Endothelial cell of umbilical vein (primary cell): ENCODE data around the gene AMFR. TPM values are rescaled to one million over a fixed set of nuclear protein-coding genes. Genes with fewer than 3 reads are reported as not detected.

Experiments used
- BruUV-seq: library from RNA; stranded (reverse); fragments of 400-500 nt; replicated peaks from 2 replicates; lab custom pipeline; 2021; lab: Mats Ljungman, UMichigan
- CTCF ChIA-PET: fragments of 300-600, 350-600 bp; sonication (Branson Sonifier 250); formaldehyde crosslinking; loops from one replicate; lab custom pipeline; 2021; ENCODE audit warnings: antibody characterized with exemption, inconsistent platforms; lab: Charles Lee
- POLR2A ChIA-PET: fragments of 300-600, 350-600 bp; sonication (Branson Sonifier 250); formaldehyde crosslinking; loops from one replicate; lab custom pipeline; 2021; ENCODE audit warnings: antibody characterized with exemption, inconsistent platforms; lab: Charles Lee
- DNase-seq: peaks from one replicate; pipeline ENCODE4 v3.0.0-alpha.2; 2011; ENCODE audit warnings: low read depth, low spot score
- FAIRE-seq: peaks from 2 replicates; lab custom pipeline; 2011; peaks lifted over from hg19 to GRCh38; lab: Jason Lieb, UNC
- H2AFZ ChIP-seq: 2 replicates; pipeline ENCODE4 v1.6.0; 2012; ENCODE audit warnings: low read depth, low read length, control low read depth, inconsistent platforms
- H3K27ac ChIP-seq: 2 replicates; pipeline ENCODE4 v1.5.1; 2011; ENCODE audit warnings: low read depth, mild to moderate bottlenecking, control low read depth, low read length, moderate library complexity; ENCODE audit not compliant: insufficient read depth
- H3K27me3 ChIP-seq, 2 experiments: 2 replicates each; pipeline versions ENCODE4 v1.6.0 to v1.6.1; 2011; ENCODE audit warnings: low read length in 2 of 2, mixed read lengths in 1 of 2; ENCODE audit not compliant: control insufficient read depth in 2 of 2, insufficient read depth in 2 of 2
- H3K36me3 ChIP-seq, 2 experiments: 2 replicates in 1 of 2; 3 replicates in 1 of 2; pipeline ENCODE4 v1.5.1; 2011; ENCODE audit warnings: low read length in 2 of 2, mild to moderate bottlenecking in 1 of 2, moderate library complexity in 1 of 2; ENCODE audit not compliant: control insufficient read depth in 2 of 2, insufficient read depth in 2 of 2; ENCODE audit errors: extremely low read depth in 1 of 2
- H3K4me1 ChIP-seq: 3 replicates; pipeline ENCODE4 v1.5.1; 2011; ENCODE audit warnings: mild to moderate bottlenecking, low read length; ENCODE audit not compliant: control insufficient read depth, insufficient read depth; ENCODE audit errors: extremely low read depth
- H3K4me2 ChIP-seq: 2 replicates; pipeline ENCODE4 v1.6.1; 2011; ENCODE audit warnings: low read length, control low read depth, mixed read lengths; ENCODE audit not compliant: insufficient read depth
- H3K4me3 ChIP-seq, 3 experiments: fragments of 200-600 bp in 1 of 3; sonication (generic), shearing (Covaris generic) in 1 of 3; replicated peaks in 1 of 3; 2 replicates each; pipeline ENCODE4 v1.5.1; 2011 to 2016; ENCODE audit warnings: control low read depth in 3 of 3, low read length in 3 of 3, mild to moderate bottlenecking in 2 of 3, inconsistent platforms in 1 of 3, low read depth in 1 of 3, moderate library complexity in 1 of 3; ENCODE audit not compliant: insufficient read depth in 1 of 3
- H3K79me2 ChIP-seq: 2 replicates; pipeline ENCODE4 v1.6.0; 2012; ENCODE audit warnings: low read length, inconsistent platforms; ENCODE audit not compliant: control insufficient read depth, insufficient read depth
- H3K9ac ChIP-seq: replicated peaks from 2 replicates; pipeline ENCODE3; 2011; ENCODE audit warnings: low read length, control low read depth; ENCODE audit not compliant: insufficient read depth; ENCODE audit errors: extremely low read depth
- H3K9me1 ChIP-seq: replicated peaks from 3 replicates; pipeline ENCODE4 v1.6.0; 2011; ENCODE audit warnings: mild to moderate bottlenecking, low read length; ENCODE audit not compliant: control insufficient read depth, insufficient read depth; ENCODE audit errors: extremely low read depth
- H3K9me3 ChIP-seq: replicated peaks from 2 replicates; pipeline ENCODE4 v1.5.1; 2012; ENCODE audit warnings: low read length, inconsistent platforms; ENCODE audit not compliant: control insufficient read depth, insufficient read depth
- H4K20me1 ChIP-seq: replicated peaks from 2 replicates; pipeline ENCODE3; 2011; ENCODE audit warnings: mild to moderate bottlenecking, low read length; ENCODE audit not compliant: control insufficient read depth, insufficient read depth; ENCODE audit errors: extremely low read depth
- EZH2 ChIP-seq: IDR thresholded peaks from 2 replicates; pipeline ENCODE4 v1.6.1; 2012; ENCODE audit warnings: borderline replicate concordance, low read depth, mild to moderate bottlenecking, moderate library complexity, low read length, inconsistent platforms; ENCODE audit not compliant: severe bottlenecking
- FOS ChIP-seq: IDR thresholded peaks from 2 replicates; pipeline ENCODE4 v1.6.1; 2011; ENCODE audit warnings: mild to moderate bottlenecking, low read length, moderate library complexity, borderline replicate concordance; ENCODE audit not compliant: insufficient read depth
- GATA2 ChIP-seq: IDR thresholded peaks from 2 replicates; pipeline ENCODE4 v1.7.0; 2011; ENCODE audit warnings: low read depth, mild to moderate bottlenecking, moderate library complexity, mixed read lengths, low read length; ENCODE audit not compliant: insufficient read length, insufficient read depth
- JUN ChIP-seq: IDR thresholded peaks from 2 replicates; pipeline ENCODE4 v1.6.1; 2011; ENCODE audit warnings: borderline replicate concordance, low read depth; ENCODE audit not compliant: insufficient read length, insufficient read depth
- MAX ChIP-seq: IDR thresholded peaks from 2 replicates; pipeline ENCODE4 v1.6.1; 2011; ENCODE audit not compliant: insufficient read depth, insufficient read length
- MYC ChIP-seq: IDR thresholded peaks from one replicate; pipeline ENCODE4 v1.6.1; 2011; ENCODE audit warnings: mild to moderate bottlenecking, low read depth, low read length
- POLR2A ChIP-seq: IDR thresholded peaks from 2 replicates; pipeline ENCODE4 v1.6.1; 2012; ENCODE audit warnings: low read depth, mild to moderate bottlenecking, control low read depth, low read length
- POLR2AphosphoS5 ChIP-seq: IDR thresholded peaks from 2 replicates; pipeline ENCODE4 v1.6.1; 2012; ENCODE audit warnings: low read depth, mild to moderate bottlenecking, control low read depth, low read length, moderate library complexity; ENCODE audit not compliant: insufficient read depth
- dilution Hi-C: fragments of 300-500 bp; cut with MboI; formaldehyde crosslinking; loops from one replicate; pipeline ENCODE4 v1.15.0; 2019; ENCODE audit warnings: low sequenced_read_pairs; ENCODE audit not compliant: extremely low pct_ligation_motif_present
- intact Hi-C: fragments of 100-400 bp; cut with micrococcal nuclease; formaldehyde crosslinking; loops from one replicate; pipeline ENCODE4 v1.10.0; 2022
- polyA plus RNA-seq, 4 experiments: library from polyadenylated mRNA; depleted of rRNA in 3 of 4; stranded (reverse) in 3 of 4; unstranded in 1 of 4; fragments of >200 nt; gene quantifications; 2 replicates each; pipeline versions ENCODE4 v1.2.1 to v1.2.3, GENCODE V29; 2011 to 2012; ENCODE audit warnings: missing spikeins in 1 of 4
- total RNA-seq: library from RNA; stranded (reverse); gene quantifications from 2 replicates; pipeline ENCODE4 v1.2.3, GENCODE V29; 2021
- TF ChIP-seq, protein P1 (sequence below), 2 donors: IDR thresholded peaks; 1 replicate in 1 of 2; 2 replicates in 1 of 2; pipeline ENCODE4 v1.5.1; 2011; ENCODE audit warnings: low read length in 2 of 2, mild to moderate bottlenecking in 2 of 2, moderate library complexity in 2 of 2, control low read depth in 1 of 2, inconsistent platforms in 1 of 2, low read depth in 1 of 2; ENCODE audit not compliant: insufficient read depth in 1 of 2; ENCODE audit errors: extremely low read depth in 1 of 2

The AMFR gene
- total and polyA plus RNA-seq, 2 donors (not counting 3 experiments of a cell fraction or from before 2014, with no cell fraction given): 66.5 to 71.7 TPM

GRCh38 chr16:56450275-56450985 is 25.1 kb upstream of the AMFR start:
- Histone ChIP-seq H3K4me2 (peak overlapping the region; percentile 90), H3K9me3 (no peaks in the 10 kb centered on the region), H3K4me1 (peaks cover 30% of the 10 kb centered on the region), H3K27ac (peak overlapping the region; percentile 40), H3K36me3 (peaks cover 0 to 17% of the 10 kb centered on the region in 2 experiments), H3K9ac (peak overlapping the region; percentile 78), H3K79me2 (peaks cover 67% of the 10 kb centered on the region), H3K9me1 (no peaks in the 10 kb centered on the region), H3K27me3 (no peaks in the 10 kb centered on the region), H2AFZ (peak overlapping the region; percentile 85), H4K20me1 (no peaks in the 10 kb centered on the region), H3K4me3 (peak overlapping the region; percentile 61 to 99 (median 84))
- CTCF ChIA-PET: interaction anchor here (0.9 to 1.2 kb wide), 5 partner anchors 10 to 150 kb away, joined by 3 to 4 read pairs (median 3); no protein-coding TSS in a partner anchor
- DNase-seq (peak; percentile 42), FAIRE-seq (no peak)
- intact Hi-C loops: loop anchor here (2.0 kb wide), 1 partner anchor 156 kb away; no protein-coding TSS in a partner anchor
- BruUV-seq: TSS peak; percentile 50
- dilution Hi-C loops: no loop called here
- TF ChIP-seq, protein P1, sequence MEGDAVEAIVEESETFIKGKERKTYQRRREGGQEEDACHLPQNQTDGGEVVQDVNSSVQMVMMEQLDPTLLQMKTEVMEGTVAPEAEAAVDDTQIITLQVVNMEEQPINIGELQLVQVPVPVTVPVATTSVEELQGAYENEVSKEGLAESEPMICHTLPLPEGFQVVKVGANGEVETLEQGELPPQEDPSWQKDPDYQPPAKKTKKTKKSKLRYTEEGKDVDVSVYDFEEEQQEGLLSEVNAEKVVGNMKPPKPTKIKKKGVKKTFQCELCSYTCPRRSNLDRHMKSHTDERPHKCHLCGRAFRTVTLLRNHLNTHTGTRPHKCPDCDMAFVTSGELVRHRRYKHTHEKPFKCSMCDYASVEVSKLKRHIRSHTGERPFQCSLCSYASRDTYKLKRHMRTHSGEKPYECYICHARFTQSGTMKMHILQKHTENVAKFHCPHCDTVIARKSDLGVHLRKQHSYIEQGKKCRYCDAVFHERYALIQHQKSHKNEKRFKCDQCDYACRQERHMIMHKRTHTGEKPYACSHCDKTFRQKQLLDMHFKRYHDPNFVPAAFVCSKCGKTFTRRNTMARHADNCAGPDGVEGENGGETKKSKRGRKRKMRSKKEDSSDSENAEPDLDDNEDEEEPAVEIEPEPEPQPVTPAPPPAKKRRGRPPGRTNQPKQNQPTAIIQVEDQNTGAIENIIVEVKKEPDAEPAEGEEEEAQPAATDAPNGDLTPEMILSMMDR (IDR thresholded peaks at IDR 0.05; ENCODE audit: extremely low read depth in 1 of 2, insufficient read depth in 1 of 2, low read depth in 1 of 2, low read length in 2 of 2): no peak
- TF ChIP-seq EZH2 (no peak), JUN (no peak), MYC (no peak), POLR2A (no peak), MAX (no peak), FOS (no peak), POLR2AphosphoS5 (no peak), GATA2 (no peak)
- POLR2A ChIA-PET: interaction anchor here (0.5 kb wide), 1 partner anchor 13 kb away, joined by 11 read pairs; no protein-coding TSS in a partner anchor
